Thyroid gland (tissue), 4 donors: ENCODE results near the gene MED27.

Source experiments
- POLR2A ChIP-seq, 2 donors: fragments of 450-650 bp; IDR thresholded peaks; one replicate each; pipeline ENCODE4 v1.6.1; 2017; ENCODE audit warnings: antibody characterized with exemption in 2 of 2, mild to moderate bottlenecking in 2 of 2, moderate library complexity in 1 of 2
- TF ChIP-seq, protein P1 (sequence below), 6 experiments: fragments of 200-600 bp in 3 of 6; fragments of 450-650 bp in 3 of 6; sonication (generic) in 3 of 6; IDR thresholded peaks; one replicate each; pipeline ENCODE4 v1.5.1; 2016 to 2019; ENCODE audit warnings: antibody characterized with exemption in 6 of 6, mild to moderate bottlenecking in 2 of 6, inconsistent platforms in 1 of 6, moderate library complexity in 1 of 6

- TF ChIP-seq, protein P1, sequence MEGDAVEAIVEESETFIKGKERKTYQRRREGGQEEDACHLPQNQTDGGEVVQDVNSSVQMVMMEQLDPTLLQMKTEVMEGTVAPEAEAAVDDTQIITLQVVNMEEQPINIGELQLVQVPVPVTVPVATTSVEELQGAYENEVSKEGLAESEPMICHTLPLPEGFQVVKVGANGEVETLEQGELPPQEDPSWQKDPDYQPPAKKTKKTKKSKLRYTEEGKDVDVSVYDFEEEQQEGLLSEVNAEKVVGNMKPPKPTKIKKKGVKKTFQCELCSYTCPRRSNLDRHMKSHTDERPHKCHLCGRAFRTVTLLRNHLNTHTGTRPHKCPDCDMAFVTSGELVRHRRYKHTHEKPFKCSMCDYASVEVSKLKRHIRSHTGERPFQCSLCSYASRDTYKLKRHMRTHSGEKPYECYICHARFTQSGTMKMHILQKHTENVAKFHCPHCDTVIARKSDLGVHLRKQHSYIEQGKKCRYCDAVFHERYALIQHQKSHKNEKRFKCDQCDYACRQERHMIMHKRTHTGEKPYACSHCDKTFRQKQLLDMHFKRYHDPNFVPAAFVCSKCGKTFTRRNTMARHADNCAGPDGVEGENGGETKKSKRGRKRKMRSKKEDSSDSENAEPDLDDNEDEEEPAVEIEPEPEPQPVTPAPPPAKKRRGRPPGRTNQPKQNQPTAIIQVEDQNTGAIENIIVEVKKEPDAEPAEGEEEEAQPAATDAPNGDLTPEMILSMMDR (IDR thresholded peaks at IDR 0.05), result no peak
- TF ChIP-seq POLR2A (IDR thresholded peaks at IDR 0.05), result no peak
These were observed 155.9 kb downstream of the MED27 start for GRCh38 chr9:131923766-131924165.
